HG03139 (cell line): ENCODE measurements around the gene GPANK1.
A peak's percentile ranks its signal among the peaks of the same experiment; 100 is the strongest.
"Not testable (repeated sequence)": the region's sequence is repeated elsewhere in the genome, so short reads cannot be mapped to it uniquely, and the experiment has no call there.

Experiments
- ATAC-seq: cut with Tn5 transposase; IDR thresholded peaks from one replicate; pipeline ENCODE4 v1.9.1; 2021; ENCODE audit not compliant: unreplicated experiment

GPANK1 gene

DNA sequence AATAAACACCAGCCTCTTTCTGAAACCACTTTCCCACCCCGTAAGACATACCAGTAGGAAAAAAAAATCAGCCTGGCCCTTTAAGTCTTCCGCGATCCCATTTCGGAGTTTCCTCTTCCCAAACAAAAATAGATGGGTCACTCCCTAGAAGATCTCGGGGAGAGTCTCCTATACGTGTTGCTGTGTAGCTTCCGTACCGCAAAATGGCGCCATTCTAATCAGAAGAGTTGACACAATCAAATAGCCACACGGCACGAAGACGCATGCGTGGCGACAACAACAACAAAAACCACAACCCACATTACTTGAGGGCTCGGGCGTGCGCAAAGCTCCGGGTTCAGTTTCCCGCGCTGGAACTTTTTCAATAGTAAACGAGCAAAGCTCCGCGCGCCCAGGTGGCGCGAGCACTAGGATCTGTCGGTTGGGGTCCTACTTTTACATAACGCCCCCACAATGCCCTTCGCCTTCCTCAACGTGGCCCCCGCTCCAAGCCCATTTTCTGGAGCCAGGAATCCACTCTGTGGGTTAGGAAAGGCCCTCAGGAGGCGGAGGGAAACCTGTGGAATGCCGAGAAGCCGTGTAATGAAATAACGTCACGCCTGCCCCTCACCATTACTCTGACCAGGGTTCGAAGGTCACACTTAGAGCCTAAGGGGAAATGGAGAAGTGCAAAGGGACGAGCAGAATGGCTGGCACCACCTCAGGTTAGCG, at the start of gene GPANK1:
Gene GPANK1, minus strand, starts transcription at position 208 of the 711 bp plus-strand sequence. CDS start 519 bp downstream, outside the sequence.
- ATAC-seq: peak; percentile 26

DNA sequence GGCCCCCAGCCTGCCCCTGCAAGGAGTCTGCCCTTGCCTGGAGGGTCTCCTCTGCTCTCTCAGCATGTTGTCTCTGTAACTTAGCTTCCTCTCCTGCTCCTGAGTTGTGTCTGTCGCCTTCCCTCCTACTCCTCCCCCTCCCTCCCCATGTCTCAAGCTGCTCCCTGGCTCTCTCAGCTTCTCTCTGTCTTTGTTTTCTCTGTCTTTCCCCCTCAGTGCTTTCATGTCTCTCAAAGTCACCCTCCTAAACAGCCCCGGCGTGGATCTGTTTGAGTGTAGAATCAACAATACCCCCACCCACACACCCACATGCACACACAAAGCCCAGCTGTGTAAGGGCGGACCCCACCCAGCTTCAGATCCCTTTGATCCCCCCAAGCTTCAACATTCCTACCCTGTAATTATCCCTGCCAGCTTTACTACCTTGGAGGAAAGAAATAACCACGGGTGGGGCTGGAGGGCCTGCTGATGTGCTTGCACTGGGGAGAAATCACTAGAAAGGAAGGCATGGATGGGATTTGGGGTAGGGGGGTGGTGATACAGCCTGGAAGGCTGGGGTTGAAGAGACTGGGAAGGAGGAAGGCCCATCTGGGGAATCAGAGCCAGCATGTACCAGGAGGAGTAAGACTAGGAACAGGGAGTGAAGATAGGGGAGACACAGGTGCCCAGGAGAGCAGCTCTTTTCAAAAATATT, 49.3 kb upstream of the GPANK1 start:
- ATAC-seq: no peak

DNA sequence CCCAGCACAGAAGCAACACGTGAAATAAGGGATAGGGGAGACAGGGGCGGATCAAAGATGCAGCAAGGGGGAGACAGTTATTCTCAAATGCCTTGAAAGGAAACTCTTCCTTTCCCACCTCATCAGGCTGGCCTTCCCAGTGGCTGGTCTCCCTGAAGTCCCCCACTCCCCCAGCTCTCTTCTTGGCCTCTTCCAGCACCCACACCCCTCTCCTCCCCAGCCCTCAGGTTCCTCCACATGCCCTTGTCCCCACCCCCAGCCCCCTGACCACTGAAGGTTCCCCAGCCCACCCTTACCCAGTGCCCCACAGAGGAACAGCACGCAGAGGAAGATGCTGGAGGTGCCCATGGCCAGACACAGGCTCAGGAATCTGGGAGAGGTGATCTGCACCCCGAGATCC, 48.7 kb upstream of the GPANK1 start:
- no peak for ATAC-seq

DNA sequence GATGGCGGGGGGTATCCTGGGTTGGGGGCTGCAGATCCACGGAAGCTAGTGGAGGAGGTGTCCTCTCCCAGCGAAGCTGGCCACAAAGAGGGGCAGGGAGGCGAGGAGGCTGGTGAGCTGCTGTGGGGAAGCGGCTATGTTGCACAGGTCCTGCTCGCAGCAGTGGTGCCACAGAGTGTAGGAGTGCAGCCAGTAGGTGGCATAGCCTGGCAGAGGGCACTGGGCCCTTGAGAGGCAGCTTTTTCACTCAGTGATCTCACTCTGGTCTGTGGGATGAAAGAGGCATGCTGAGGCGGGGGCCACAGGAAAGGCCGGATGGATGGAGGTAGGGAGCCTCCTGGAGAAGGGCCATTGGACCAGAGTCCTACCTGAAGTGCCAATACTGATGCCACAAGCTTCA, 47.5 kb upstream of the GPANK1 start:
- ATAC-seq: no peak

DNA sequence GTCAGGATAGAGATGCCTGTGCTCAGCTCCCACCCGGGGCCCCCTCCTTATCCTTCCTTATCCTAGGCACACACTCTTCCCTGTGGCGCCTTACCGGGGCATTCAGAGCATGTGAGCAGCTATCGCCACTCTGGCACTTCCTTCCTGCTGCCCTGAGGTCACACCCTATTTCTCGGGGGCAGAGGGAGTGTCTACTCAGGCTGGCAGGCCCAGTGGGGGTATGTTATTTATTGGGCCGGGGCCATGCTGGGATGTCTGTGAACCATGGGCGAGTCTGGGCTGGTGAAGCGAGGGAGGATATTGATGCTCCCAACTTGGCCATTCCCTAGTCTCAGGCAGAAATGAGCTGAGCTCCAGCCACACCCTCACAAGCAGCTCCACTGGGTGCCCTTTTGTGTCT, 46.4 kb upstream of the GPANK1 start:
- no peak for ATAC-seq

DNA sequence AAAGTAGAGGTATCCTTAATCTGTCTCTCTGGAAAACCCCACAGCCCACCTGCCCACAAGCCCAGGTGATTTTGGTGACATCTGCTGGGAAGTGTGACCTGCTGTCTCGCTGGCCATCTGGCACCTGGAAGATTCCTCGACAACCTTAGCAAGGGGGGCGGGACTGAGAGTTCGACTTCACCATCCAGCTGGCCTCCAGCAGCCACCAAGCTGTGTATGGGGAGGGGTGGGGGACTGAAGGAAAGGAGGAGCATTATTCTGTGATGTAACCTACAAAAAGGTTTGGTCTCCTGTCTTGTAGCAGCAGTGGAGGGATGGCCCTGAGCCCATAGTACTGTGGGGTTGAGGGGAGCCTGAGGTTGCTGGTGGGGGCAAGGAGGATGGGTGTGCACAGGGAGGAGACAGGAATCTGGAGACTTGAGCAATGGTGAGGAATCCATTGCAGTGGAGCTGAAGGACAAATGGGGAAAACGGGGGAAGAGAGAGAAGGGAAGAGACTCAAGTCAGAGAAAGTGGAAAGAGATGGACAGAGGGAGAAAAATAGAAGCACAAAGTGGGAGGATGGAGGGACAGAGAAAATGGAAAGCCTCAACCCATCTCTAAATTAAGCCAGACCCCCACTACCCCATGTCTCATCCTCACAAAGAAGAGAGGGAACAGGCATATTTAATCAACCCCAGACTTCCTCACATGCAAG, 45.9 kb upstream of the GPANK1 start:
- no peak for ATAC-seq

DNA sequence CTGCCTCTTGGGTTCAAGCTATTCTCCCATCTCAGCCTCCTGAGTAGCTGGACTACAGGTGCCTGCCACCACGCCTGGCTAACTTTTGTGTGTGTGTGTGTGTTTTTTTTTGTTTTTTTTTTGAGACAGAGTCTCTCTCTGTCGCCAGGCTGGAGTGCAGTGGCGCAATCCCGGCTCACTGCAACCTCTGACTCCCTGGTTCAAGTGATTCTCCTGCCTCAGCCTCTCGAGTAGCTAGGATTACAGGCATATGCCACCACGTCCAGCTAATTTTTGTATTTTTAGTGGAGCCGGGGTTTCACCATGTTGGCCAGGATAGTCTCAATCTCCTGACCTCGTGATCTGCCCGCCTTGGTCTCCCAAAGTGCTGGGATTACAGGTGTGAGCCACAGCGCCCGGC, 44.4 kb upstream of the GPANK1 start:
- not testable (repeated sequence) for ATAC-seq

DNA sequence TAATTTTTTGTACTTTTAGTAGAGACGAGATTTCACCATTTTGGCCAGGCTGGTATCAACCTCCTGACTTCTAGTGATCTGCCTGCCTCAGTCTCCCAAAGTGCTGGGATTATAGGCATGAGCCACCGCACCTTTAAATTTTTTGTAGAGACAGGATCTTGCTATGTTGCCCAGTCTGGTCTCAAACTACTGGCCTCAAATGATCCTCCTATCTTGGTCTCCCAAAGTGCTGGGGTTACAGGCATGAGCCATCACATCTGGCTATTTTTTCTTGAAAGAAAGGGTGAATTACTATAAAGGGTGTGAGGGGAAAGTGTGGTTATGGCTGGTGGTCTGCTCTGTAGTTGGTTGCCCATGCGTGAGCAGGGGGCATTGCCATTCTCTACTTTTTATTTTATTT, 43.4 kb upstream of the GPANK1 start:
- no peak for ATAC-seq

DNA sequence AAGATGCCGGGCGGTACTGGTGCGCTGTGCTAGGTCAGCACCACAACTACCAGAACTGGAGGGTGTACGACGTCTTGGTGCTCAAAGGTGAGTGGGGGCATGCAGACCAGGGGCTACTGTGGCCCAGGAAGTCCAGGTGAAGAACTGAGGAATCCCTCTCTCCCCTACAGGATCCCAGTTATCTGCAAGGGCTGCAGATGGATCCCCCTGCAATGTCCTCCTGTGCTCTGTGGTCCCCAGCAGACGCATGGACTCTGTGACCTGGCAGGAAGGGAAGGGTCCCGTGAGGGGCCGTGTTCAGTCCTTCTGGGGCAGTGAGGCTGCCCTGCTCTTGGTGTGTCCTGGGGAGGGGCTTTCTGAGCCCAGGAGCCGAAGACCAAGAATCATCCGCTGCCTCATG, 42.9 kb upstream of the GPANK1 start:
- no peak for ATAC-seq

DNA sequence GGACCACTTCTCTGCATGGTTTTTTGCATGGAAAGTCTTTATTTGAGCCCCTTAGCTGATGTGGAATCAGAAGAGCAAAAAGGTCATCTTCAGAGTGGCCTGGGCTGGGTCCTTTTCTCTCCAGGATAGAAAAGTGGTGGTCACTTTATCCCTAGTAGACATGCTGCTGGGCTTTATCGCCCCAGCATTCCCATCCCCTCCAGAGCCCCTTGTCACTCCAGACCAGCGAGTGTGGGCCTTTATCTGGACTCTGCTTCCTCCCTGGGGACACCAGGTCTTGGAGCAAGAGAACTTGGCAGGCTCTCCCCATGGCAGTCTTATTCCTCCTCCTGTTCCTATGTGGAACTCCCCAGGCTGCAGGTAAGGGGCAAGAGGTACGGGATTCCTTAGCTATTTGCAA, 41.8 kb upstream of the GPANK1 start, which contains the start of gene LY6G6F:
Gene LY6G6F, plus strand, starts transcription at position 268 of the 400 bp plus-strand sequence. Its CDS starts 41 bp downstream, at position 309.
- no peak for ATAC-seq

DNA sequence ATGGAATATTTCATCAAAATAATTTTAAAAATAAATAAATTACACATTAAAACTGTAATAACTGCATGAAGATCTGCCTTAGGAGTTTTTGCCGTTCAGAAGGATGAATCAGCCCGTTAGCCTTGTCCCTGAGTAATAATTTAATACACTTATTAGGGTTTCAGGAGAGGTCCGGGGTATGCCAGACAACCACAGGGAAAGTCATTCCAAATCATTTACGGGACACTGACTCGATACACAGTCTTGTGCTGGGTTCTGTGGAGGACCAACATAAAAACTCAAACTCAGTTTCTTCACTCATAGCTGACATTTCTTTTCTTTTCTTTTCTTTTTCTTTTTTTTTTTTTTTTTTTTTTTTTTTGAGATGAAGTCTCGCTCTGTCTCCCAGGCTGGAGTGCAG, 41.1 kb upstream of the GPANK1 start:
- no peak for ATAC-seq

DNA sequence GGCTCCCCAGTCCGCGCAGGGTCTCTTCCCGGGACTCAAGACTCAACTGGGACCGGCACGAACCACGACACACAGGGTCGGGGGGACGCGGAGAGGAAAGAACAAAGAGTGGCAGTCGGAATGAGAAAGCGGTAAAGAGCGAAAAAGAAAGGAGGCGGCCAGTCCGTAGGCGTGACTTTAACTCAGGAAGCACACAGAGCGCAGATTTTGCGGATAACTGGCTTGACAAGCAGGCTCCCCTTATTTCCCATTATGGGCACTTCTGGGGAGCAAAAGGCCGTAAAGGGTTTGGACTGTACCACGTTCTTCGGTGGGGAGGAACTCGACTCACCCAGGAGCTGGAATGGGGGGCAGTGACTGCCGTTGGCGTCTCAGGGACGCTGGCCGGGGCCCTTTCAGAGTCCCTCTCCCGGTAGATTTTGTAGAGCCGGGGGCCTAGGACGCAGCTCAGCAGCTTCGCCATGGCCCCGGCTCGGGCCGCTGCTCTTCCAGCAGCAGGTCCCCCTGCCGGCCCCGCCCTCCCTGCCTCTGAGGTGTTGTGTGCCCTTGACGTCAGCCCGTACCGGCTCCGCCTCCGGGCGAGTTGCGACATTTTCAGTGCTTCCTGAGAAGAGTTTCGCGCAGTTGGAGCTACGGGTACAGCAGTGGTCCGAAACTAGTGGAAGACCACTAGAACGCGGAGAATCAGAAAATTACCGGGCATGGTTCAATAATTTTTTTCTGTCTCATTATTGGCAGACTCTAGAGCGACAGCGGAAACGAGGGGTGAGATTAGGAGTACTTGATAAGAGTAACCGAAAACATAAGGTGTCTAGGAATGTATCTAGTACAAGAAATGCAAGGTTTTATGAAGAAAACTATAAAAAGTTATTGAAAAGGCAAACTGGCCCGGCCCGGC, 38.3 kb upstream of the GPANK1 start, which contains the start of gene ABHD16A:
Gene ABHD16A, minus strand, starts transcription at position 506 of the 898 bp plus-strand sequence. Its CDS starts 43 bp downstream, at position 463.
- ATAC-seq: peak; percentile 90

DNA sequence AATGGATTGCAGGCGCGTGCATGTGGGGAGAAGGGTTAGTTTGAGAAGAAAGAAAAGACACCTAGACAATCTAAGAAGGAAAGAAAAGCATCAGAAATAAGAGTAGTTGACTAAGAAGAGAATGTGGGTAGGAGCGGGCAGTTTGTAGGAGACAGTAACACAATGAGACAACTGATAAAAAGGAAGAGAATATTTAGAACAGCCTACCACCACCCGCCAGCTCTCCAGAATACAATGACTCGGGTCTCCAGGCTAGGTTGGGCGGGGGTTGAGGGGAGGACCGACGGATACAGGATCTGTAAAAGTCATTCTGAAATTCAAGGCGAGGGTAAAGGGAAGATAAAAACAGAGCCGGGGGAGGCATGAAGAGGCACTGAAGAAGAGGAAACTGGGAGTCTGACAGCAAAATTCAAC, 37.6 kb upstream of the GPANK1 start:
- ATAC-seq: no peak

DNA sequence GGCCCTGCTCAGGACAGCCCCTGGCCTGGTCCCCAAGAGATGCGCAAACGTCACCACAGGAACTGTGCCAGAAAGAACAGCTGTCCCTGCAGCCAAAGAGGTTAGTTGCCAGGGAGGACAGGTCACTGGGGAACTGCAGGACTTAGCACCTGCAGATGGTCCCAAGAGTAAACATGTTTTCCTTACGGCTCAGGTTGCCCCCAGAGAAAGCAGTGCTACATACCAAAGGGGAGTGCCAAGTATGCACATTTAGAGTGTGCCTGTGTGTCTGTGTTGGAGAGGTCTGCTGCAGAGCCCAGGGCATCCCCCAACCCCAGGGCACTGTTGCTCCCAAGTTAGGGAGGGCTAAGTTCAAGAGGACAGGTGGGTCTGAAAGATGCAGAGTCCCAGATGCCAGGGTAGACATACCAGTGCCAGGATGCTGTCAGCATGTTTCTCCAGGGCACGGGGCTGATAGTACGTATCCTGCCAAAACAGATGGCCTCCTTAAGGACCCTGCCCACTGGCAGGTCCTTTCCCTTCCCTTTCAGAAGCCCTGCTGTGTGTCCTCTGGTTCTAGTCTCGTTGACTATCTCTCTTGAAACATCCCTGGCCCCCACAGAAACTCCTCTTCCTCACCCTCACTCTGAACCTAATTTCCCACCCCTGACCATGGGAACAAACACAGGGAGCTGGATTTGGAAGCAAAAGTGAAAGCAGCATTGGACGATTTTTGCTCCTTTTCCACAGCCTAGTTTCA, 37.0 kb upstream of the GPANK1 start:
- no peak for ATAC-seq

DNA sequence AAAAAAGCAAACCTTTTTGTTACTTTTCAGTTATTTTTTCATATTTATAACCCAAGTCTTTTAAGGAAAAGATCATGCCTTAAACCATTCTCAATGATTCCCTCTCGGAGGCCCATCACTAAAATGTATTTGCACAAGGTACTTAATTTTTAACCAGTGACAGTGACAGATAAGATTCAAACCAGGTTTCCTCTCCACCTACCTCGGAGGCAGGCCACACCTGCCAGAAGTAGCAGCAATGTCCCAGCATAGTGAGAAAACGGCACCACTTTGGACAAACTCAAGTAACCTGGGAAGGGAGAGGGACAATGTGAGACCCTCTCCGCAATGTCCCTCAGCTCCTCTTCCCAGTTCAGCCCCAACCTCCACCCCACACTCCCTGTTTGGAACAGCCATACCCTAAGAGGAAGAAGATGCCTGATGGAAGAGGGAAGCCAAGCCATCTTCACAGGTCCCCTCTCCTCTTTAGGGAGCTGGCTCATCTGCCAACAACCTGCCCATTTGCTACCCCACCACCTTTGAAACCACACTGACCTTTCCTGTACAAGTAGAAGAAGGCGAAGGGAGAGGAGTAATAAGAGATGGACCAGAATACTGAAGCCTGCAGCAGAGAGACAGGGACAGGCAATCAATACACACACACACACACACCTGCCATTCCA, 36.1 kb upstream of the GPANK1 start:
- no peak for ATAC-seq

DNA sequence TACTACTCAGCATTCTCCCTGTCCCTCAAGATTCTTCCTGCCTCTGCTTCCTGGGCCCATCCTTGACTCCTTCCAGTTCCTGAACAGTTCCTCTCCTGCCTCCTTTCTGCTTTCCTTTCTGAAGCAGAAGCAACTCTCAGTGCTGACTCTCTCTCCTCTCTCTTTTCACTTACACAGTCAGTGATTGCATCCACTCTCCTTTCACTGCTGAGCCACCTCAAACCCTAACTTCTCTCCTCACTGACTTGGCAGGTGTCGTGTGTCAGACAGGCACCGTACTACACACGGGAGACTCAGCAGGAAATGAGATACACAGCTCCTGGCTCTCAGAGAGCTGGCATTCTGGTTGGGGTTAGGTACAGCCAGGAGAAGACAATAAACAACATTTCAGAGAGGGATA, 32.8 kb upstream of the GPANK1 start:
- no peak for ATAC-seq

DNA sequence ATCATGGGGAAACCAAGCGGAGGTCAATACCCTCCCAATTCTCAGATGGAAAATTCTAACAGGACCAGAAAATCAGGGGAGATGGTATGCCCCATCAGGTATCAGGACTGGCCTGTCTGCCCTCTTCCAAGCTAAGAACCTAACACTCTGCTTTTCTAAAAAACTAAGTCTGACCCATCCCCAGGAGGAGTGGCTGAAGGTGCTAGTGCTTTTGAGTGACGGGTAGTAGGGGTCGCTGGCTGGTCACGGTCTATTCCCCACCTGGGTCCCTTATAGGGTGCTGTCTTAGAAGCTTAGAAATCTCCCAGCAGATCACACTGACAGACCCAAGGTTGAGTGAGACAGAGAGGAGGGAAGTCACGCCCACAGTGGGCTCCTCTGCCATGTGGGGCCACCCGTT, 28.7 kb upstream of the GPANK1 start:
- ATAC-seq: no peak

DNA sequence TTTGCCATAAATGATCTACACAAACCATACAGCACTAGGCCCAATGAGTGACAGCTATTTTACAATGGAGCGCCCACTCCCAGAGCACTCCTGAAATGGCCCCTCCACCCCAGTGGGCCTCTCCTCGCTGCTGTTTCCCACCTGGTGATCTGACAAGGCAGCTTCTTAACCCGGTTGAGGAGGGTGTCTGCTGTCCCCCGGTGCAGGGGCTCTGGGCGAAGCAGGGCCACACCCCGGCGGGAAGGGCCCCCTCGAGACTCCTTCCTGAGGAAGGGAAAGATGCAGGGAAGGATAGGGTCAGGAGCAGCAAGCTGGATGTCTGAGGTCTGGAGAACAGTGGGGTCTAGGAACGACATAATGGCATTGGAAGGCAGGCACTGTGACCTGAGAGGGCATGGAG, 28.1 kb upstream of the GPANK1 start:
- ATAC-seq: no peak

DNA sequence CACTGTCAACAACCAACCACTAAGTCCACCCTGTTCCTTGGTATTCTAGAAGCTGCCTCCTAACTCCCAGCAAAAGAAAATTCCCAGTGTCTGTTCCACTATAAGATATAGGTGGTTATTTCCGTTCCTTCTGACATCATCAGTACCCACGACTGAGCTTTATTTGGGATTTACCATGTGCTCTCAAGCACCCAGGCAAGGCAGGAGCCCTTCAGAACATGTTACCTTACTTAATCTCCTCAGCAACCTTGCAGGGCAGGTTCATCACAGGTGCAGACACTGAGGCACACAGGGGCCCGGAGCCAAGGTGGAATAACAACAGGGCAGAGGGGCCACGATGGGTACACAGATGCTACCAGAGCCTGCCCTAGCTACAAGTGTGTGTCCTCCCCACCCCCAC, 27.6 kb upstream of the GPANK1 start:
- no peak for ATAC-seq
